T-helper 22 cell (primary cell): ENCODE measurements around the gene FOXP4.
A peak's percentile ranks its signal among the peaks of the same experiment; 100 is the strongest.
"Not testable (repeated sequence)": the region's sequence is repeated elsewhere in the genome, so short reads cannot be mapped to it uniquely, and the experiment has no call there.

Experiments used
- DNase-seq: peaks from one replicate; pipeline ENCODE4 v3.0.0-alpha.2; 2020; ENCODE audit warnings: low read depth

The FOXP4 gene

GRCh38 chr6:41599015-41599851 lies 53.1 kb downstream of the FOXP4 start:
- DNase-seq: no peak

DNA sequence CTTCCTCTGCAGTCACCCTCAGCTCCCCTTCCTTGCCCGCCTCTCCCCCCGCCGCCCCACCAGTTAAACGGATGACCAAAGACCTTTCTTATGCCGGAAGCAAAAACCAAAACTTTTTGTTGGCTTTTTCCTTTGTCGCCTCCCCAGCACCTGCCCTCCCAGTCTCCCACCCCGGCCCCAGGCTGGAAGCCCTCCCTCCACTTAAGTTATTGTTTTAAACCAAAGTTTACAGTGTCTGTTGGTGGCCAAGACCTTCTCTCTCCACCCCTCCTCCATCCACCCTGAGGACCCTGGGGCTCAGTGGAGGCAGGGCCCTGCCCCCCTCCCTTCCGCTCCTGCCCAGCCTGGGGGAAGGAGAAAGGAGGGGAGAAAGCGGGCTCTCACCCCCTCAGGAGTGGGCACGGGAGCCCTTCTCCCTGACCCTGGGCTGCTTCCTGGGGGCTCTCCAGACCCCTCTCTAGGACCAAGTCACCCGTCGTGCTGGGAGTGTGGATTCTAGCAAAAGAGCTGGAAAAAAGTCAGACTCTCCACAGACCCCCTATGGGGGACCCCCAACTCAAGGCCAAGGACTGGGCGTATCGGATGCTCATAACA lies 53.8 kb downstream of the FOXP4 start:
- DNase-seq: no peak

- no peak for DNase-seq
Measured at GRCh38 chr6:41600499-41601247, 54.5 kb downstream of the FOXP4 start.

DNA sequence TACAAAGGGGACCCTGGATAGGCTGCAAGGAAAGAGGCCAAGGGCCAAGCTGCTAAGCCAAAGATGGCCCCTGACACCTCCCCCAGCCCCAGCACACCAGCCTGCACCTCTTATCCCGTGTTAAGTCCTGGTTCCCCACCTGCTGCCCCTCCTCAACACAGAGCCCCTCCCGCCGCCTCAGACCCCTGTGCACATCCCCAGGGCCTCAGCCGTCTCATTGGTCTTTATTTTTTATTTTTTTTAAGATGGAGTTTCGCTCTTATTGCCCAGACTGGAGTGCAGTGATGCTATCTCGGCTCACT lies 55.0 kb downstream of the FOXP4 start:
- no peak for DNase-seq

DNA sequence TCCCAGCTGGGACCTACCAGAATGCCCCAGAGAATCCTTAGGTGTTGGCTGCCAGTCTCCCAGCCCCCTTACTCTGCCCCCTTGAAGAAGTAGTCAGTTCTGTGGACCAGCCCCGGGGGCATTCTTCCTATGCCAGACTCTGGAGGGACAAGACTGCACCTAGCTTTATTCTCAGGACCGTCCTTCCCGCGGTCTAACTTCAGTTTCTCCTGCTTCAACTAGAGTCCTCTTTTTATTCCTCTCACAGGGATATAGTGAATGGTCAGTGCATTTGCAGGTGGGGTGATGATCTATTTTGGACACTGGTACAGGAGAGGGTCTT lies 56.2 kb downstream of the FOXP4 start:
- no peak for DNase-seq

- peak; percentile 36 for DNase-seq
Measured at GRCh38 chr6:41602864-41603608, 56.9 kb downstream of the FOXP4 start.

DNA sequence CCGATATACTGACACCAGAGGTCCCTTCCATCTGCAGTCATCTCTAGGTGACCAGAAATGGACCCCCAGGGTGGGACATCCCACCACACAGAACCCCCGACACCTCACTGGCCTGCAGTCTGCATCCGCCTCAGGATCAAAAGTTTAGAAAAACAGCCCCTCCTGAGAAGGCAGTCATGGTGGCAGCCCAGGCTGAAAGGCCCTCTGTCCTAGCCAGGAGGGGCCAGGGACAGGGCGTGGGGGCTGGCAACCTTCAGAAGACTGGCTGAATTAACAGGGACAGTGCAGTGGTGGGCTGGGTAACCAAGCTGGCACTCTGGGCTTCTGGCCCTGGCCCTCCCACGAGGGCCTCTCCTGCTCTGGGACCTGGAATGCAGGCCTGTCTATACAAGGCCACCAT lies 57.8 kb downstream of the FOXP4 start:
- no peak for DNase-seq

GRCh38 chr6:41605649-41606048 lies 59.5 kb downstream of the FOXP4 start:
- no peak for DNase-seq

DNA sequence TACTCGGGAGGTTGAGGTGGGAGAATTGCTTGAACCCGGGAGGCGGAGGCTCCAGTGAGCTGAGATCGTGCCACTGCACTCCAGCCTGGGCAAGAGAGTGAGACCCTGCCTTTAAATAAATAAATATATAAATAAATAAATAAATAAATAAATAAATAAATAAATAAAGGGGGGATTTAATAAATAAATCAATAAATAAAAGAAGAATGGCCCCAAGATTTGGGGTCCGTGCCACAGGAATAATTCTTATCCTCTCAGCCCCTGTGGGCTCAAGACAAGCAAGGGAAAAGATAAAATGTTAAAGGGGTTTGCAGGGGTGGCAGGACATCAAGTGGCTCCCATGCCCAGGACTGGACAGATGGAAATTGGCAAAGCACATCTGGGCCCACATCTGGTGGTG lies 60.9 kb downstream of the FOXP4 start:
- no peak for DNase-seq

GRCh38 chr6:41607736-41608135 lies 61.6 kb downstream of the FOXP4 start:
- DNase-seq: no peak

- DNase-seq: no peak
Measured at GRCh38 chr6:41608443-41609151, 62.4 kb downstream of the FOXP4 start.

DNA sequence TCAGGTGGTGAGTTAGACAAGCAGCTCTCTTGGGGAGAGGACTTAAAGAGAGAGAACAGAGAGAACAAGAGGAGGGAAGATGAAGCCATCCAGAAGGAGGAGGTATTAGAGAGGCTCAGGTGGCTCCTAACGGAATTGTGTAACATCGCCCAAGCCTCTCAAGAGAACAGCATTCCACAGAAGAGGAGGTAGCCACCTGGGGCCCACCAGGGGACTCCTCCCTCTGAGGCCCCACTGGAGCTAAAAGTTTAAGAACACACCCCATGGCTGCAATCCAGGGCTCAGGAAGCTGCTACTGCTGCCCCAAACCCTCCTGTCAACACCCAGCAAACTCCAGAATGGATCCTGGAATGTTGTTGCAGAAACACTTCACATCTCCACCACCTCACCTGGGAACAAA lies 68.5 kb downstream of the FOXP4 start:
- DNase-seq: no peak

- DNase-seq: no peak
Measured at GRCh38 chr6:41615311-41615710, 69.1 kb downstream of the FOXP4 start.

GRCh38 chr6:41618598-41618997 lies 72.4 kb downstream of the FOXP4 start:
- no peak for DNase-seq

- DNase-seq: not testable (repeated sequence)
Measured at GRCh38 chr6:41619193-41619592, 73.0 kb downstream of the FOXP4 start.

GRCh38 chr6:41621367-41621766 lies 75.2 kb downstream of the FOXP4 start:
- no peak for DNase-seq

- DNase-seq: no peak
Measured at GRCh38 chr6:41621802-41622201, 75.6 kb downstream of the FOXP4 start.

DNA sequence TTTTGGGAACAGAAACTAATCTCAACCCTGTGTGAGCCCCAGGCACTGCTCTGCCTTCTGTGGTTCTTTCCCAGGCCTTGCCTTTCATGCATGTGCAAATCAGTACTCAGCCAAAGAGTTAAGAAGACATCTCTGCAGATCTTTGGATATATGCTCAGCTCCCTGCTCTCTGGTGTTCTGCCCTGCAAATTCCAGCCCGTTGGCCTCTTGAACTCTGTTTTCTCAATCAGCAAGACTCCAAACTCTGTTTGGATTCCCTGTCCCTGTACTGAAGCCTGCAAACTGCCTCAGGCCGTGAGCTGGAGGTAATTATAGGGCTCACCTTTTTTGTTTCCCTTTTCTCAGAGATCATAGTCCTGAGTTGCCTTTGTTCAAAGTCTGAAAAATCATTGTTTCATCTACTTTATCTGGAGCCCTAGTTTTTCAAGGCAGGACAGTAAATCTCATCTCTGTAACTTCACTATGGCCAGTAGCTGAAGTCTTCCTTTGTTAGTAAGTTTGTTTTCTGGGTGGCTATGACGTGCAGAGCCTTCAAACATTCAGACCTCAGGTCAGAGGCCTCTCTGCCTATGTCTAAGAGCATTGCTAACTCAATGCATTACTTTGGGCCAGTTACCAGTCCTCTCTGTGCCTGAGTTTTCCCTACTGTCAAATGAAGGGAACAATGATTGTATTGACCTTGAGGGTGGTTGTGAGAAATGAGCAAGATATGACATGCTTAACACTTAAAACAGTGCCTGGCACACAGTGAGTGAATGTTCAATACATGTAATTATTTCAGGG lies 76.2 kb downstream of the FOXP4 start:
- DNase-seq: no peak

DNA sequence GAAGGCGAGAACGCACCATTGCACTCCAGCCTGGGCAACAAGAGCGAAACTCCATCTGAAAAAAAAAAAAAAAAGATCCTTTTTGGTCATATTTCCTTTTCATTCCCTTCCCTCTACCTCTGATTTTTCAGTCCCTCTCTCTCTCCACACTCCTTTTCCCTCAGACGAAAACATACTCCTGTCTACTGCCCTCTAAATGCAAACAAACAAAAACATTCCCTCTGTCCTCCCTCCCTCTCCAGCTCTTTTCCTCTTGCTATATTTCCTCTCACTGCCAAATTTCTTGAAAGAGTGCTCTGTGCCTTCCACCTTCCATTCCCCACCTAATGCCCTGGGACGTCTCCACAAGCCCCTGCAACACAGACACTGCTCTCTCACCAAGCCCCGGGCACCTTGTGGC lies 77.1 kb downstream of the FOXP4 start:
- no peak for DNase-seq

DNA sequence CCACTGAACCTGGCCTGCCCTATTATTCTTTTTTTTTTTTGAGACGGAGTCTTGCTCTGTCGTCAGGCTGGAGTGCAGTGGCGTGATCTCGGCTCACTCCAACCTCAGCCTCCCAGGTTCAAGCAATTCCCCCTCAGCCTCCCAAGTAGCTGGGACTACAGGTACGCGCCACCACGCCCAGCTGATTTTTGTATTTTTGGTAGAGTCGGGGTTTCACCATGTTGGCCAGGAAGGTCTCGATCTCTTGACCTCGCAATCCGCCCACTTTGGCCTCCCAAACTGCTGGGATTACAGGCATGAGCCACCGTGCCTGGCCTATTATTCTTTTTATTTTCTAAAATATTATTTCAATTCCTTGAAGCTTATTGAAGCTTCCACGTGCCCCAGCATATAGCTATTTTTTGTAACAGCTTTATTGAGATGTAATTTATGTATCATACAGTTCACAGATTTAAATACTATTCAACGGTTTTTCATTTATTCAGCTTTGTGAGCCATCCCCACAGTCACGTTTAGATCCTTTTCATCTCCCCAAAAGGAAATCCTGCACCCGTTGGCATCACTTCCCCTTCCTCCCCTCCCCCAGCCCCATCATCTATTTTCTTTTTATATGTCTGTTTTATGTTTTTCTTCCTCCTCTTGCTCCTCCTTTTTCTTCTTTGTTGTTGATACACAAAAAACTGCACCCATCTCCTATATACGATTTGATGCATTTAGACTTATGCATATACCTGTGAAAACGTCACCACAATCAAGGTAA lies 78.6 kb downstream of the FOXP4 start:
- DNase-seq: no peak

GRCh38 chr6:41625442-41625841 lies 79.3 kb downstream of the FOXP4 start:
- DNase-seq: no peak
